GM13976 (cell line): ENCODE results near the gene DPP7.

Experiments
- DNase-seq: peaks from one replicate; pipeline ENCODE4 v3.0.0; 2012; ENCODE audit warnings: low spot score
- in situ Hi-C: fragments of 300-500 bp; cut with MboI; formaldehyde crosslinking; loops from one replicate; pipeline ENCODE4 v1.12.0; 2022; ENCODE audit warnings: low sequenced_read_pairs, mixed read lengths, inconsistent platforms; ENCODE audit not compliant: unreplicated experiment
- TF ChIP-seq, protein P1 (sequence below): IDR thresholded peaks from 2 replicates; pipeline ENCODE4 v1.5.1; 2012; ENCODE audit warnings: borderline replicate concordance, mild to moderate bottlenecking; ENCODE audit not compliant: insufficient read depth; ENCODE audit errors: extremely low read depth, missing control alignments, control extremely low read depth

The DPP7 gene

DNA sequence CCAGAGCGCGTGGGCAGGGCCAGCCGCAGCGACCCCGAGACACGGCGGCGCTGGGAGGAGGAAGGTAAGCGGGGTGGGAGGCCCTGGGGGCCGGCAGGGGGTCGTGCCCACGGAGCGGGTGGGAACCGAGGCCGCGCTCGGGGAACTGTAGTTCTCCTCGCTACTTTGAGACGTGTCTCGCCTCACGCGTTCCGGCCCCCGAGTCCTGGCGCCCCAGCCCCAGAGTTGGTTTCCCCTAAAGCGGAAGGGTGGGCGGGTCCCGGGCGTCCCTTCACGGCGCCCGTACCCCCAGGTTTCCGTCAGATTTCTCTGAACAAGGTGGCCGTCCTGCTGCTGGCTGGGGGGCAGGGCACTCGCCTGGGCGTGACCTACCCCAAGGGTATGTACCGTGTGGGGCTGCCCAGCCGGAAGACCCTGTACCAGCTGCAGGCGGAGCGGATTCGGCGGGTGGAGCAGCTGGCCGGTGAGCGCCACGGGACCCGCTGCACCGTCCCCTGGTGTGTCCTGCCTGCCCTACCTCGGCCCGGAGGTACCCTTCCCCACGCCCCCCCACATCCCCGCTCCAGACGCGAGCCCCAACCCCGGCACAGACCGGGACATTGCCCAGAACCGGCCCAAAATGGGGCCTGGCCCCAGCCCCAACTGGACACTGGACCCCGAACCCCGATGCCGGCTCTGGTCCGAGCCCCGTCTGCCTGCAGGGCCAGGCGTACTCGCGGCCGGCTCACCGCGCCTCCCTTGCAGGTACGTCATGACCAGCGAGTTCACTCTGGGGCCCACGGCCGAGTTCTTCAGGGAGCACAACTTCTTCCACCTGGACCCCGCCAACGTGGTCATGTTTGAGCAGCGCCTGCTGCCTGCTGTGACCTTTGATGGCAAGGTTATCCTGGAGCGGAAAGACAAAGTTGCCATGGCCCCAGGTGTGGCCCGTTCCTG lies 36.5 kb downstream of the DPP7 start:
- in situ Hi-C loops: no loop called here
- TF ChIP-seq, protein P1, sequence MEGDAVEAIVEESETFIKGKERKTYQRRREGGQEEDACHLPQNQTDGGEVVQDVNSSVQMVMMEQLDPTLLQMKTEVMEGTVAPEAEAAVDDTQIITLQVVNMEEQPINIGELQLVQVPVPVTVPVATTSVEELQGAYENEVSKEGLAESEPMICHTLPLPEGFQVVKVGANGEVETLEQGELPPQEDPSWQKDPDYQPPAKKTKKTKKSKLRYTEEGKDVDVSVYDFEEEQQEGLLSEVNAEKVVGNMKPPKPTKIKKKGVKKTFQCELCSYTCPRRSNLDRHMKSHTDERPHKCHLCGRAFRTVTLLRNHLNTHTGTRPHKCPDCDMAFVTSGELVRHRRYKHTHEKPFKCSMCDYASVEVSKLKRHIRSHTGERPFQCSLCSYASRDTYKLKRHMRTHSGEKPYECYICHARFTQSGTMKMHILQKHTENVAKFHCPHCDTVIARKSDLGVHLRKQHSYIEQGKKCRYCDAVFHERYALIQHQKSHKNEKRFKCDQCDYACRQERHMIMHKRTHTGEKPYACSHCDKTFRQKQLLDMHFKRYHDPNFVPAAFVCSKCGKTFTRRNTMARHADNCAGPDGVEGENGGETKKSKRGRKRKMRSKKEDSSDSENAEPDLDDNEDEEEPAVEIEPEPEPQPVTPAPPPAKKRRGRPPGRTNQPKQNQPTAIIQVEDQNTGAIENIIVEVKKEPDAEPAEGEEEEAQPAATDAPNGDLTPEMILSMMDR: no peak
- DNase-seq: peak; percentile 54

DNA sequence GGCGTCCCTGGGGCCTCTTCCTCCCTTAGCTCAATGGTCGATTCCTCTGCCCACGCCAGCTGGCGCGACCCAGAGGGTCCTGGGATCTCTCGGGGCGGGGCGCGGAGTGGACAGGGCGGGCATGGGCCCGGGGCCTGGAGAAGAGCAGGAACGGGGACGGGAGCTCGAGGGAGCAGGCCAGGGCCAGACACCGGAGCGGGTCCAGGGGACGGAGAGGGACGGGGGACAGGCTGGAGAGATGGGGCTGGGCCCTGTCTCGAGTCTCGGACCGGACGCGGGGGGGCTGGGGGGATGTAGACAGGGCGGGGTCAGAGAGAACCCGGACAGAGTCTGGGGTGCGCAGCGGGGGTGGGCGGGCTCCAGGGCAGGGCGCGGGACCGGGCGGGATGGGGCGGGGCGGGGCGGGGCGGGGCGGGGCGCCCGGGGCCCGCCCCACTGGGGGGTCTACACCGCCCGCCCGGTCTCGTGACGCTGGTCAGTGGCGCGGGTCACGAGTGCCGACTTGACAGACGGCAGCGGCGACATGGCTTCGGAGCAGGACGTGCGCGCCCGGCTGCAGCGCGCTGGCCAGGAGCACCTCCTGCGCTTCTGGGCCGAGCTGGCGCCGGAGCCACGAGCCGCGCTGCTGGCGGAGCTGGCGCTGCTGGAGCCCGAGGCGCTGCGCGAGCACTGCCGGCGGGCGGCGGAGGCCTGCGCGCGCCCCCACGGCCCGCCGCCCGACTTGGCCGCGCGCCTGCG lies 37.4 kb downstream of the DPP7 start, which contains the start of gene UAP1L1:
Gene UAP1L1, plus strand, starts transcription at position 508 of the 738 bp plus-strand sequence. Its CDS starts 16 bp downstream, at position 524.
- TF ChIP-seq, protein P1: no peak
- in situ Hi-C loops: no loop called here
- peak; percentile 91 for DNase-seq

DNA sequence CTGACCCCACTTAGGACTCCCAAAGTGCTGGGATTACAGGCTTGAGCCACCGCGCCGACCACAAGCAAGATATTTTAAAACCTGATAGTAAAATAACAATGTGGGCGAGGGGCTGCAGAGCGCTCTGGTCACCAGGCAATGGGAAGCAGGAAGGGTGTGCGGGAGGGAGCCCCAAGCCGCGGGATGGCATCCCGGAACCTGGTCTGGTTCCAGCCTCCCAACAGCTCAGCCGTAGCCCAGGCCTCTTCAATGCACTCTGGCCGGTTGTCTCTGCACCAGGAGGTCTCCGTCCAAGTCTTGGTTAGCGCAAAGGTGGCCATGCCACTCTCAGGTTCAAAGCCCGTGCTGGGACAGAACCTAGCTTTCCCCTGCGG lies 37.9 kb downstream of the DPP7 start:
- DNase-seq: no peak
- TF ChIP-seq, protein P1: no peak
- in situ Hi-C loops: no loop called here

DNA sequence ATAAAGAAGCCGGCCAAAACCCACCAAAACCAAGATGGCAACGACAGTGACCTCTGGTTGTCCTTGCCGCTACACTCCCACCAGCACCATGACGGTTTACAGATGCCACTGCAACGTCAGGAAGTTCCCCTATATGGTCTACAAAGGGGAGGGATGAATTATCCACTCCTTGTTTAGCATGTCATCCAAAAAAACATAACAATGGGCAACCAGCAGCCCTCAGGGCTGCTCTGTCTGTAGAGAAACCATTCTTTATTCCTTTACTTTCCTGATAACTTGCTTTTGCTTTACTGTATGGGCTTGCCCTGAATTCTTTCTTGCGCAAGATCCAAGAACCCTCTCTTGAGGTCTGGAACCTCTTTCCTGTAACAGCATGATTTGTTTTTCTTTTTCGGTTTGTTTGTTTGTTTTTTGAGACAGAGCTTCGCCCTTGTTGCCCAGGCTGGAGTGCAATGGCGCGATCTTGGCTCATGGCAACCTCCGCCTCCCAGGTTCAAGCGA lies 39.2 kb downstream of the DPP7 start:
- in situ Hi-C loops: no loop called here
- DNase-seq: no peak
- TF ChIP-seq, protein P1: no peak

DNA sequence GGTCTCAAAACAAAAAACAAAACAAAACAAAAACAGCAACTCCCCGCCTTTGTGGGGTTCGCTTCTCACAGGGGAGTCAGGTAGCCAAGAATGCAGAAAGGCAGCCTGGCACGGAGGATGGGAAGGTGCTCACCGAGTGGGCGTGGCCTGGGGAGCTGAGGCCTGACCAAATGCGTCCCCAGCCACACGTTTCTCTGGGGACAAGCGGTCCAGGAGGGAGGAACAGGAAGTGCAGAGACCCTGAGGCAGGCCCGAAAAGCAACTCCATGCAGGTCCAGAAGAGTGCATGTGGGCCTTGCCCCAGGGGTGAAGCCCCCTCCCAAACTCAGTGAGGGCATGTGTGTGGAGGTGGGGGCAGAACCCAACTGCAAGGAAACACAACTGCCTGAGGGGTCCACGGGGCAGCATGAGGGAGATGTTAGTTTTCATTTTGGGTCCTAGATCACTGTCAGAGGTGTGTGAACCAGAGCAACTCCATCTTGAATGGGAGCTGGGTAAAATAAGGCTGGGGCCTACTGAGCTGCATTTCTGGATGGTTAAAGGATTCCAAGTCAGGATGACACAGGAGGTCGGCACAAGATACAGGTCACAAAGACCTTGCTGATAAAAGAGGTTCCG lies 39.8 kb downstream of the DPP7 start:
- in situ Hi-C loops: no loop called here
- DNase-seq: no peak
- TF ChIP-seq, protein P1: no peak

DNA sequence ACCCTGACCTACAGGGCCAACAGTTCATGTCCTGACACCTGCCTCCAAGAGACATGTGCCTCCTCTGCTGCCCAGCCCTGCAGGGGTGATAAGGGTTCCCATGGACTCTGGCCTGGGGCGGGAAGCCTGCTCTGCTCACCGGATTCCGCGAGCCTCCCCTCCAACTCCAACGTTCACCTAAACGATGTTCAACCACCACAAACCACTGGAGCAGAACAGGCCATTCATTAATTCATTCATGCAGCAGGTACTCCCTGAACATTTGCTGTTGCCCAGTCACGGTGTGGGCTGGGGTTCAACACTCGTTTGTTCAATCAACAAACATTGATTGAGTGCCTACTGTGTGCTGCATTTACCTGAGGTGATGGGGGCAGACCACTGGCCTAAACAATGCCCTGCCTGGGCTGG lies 40.5 kb downstream of the DPP7 start:
- TF ChIP-seq, protein P1: no peak
- in situ Hi-C loops: no loop called here
- no peak for DNase-seq
